ENCODE results near the gene PHC2. TPM values are rescaled to one million over a fixed set of nuclear protein-coding genes. Genes with fewer than 3 reads are reported as not detected.

PHC2 gene
- total RNA-seq, 2 experiments from 2014 or later = 37.7 to 39.5 TPM

DNA sequence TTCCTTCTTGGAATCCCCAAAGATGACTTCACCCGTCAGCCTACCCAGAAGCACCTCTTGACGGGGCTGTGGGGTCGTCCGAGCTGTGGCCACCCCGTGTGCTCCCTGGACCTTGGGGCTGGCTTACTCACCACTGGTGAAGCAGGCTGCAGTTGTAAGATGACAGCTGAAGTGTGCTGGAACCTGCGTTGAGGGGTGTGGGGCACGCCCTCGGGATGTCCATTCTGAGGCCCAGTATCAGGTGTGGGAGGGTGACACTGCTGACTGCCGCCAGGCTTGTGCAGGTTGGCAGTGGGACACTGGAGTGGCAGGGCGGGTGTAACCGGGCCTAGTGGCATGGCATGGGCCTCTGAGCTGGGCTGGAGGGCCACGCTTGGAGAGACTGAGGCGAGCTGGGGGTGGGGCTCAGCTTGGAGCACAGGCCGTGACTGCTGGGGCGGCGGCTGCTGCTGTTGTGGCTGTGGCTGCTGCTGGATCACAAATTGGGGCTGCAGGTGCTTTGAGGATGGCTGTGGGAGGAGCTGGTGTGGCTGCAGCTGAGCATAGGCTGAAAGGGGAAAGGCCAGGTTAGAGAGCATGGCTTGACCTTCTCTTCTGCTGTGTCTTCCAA lies 76.1 kb downstream of the PHC2 start:
- Mint-ChIP-seq H3K27me3 (no peaks in the 10 kb centered on the region), H3K4me3 (no peak overlapping the region), H3K9me3 (no peaks in the 10 kb centered on the region), H3K27ac (no peak overlapping the region), H3K4me1 (ENCODE audit: low read depth) (peaks cover 9% of the 10 kb centered on the region), H3K36me3 (ENCODE audit: low read depth) (no peaks in the 10 kb centered on the region)
- Histone ChIP-seq H3K27me3 (ENCODE audit: control insufficient read depth in 1 of 2, insufficient read depth in 2 of 2, low read length in 2 of 2) (no peaks in the 10 kb centered on the region), H3K9me3 (ENCODE audit: control insufficient read depth in 1 of 2, insufficient read depth in 1 of 2, low read length in 2 of 2) (no peaks in the 10 kb centered on the region), H3K36me3 (ENCODE audit: insufficient read depth, low read length) (no peaks in the 10 kb centered on the region), H3K4me1 (ENCODE audit: insufficient read depth, low read length) (peaks cover 7% of the 10 kb centered on the region), H3K27ac (ENCODE audit: low read depth in 1 of 2, low read length in 2 of 2) (no peak overlapping the region), H3K4me3 (ENCODE audit: low read length) (no peak overlapping the region)
- POLR2A ChIA-PET = no interaction called here
- ATAC-seq (ENCODE audit: poor library complexity) = no peak
- CTCF ChIA-PET = no interaction called here
- no peak for TF ChIP-seq CTCF (IDR thresholded peaks at IDR 0.05)
- intact Hi-C loops (cut with DNase I, micrococcal nuclease) = loop anchor here in 1 of 2 experiments (5.0 kb wide), 3 partner anchors 117 to 538 kb away; partner anchors contain the start of genes AZIN2, S100PBP, YARS1 and ZSCAN20
- DNase-seq = no peak

GRCh38 chr1:33353531-33353930 lies 77.4 kb downstream of the PHC2 start:
- ChIA-PET CTCF (no interaction called here), POLR2A (no interaction called here)
- Histone ChIP-seq H3K27me3 (ENCODE audit: control insufficient read depth in 1 of 2, insufficient read depth in 2 of 2, low read length in 2 of 2) (no peaks in the 10 kb centered on the region), H3K27ac (ENCODE audit: low read depth in 1 of 2, low read length in 2 of 2) (no peak overlapping the region), H3K4me1 (ENCODE audit: insufficient read depth, low read length) (peaks cover 10% of the 10 kb centered on the region), H3K9me3 (ENCODE audit: control insufficient read depth in 1 of 2, insufficient read depth in 1 of 2, low read length in 2 of 2) (no peaks in the 10 kb centered on the region), H3K4me3 (ENCODE audit: low read length) (no peak overlapping the region), H3K36me3 (ENCODE audit: insufficient read depth, low read length) (no peaks in the 10 kb centered on the region)
- H3K4me1 Mint-ChIP-seq (ENCODE audit: low read depth) = peaks cover 15% of the 10 kb centered on the region
- no peaks in the 10 kb centered on the region for H3K9me3 Mint-ChIP-seq
- intact Hi-C loops (cut with DNase I, micrococcal nuclease) = loop anchor here in 1 of 2 experiments (5.0 kb wide), 3 partner anchors 119 to 536 kb away; partner anchors contain the start of genes AZIN2, S100PBP, YARS1 and ZSCAN20
- no peaks in the 10 kb centered on the region for H3K27me3 Mint-ChIP-seq
- no peak overlapping the region for H3K4me3 Mint-ChIP-seq
- TF ChIP-seq CTCF (IDR thresholded peaks at IDR 0.05) = no peak
- DNase-seq (no peak), ATAC-seq (ENCODE audit: poor library complexity) (no peak)
- H3K27ac Mint-ChIP-seq = no peak overlapping the region
- peaks cover 7% of the 10 kb centered on the region for H3K36me3 Mint-ChIP-seq (ENCODE audit: low read depth)

DNA sequence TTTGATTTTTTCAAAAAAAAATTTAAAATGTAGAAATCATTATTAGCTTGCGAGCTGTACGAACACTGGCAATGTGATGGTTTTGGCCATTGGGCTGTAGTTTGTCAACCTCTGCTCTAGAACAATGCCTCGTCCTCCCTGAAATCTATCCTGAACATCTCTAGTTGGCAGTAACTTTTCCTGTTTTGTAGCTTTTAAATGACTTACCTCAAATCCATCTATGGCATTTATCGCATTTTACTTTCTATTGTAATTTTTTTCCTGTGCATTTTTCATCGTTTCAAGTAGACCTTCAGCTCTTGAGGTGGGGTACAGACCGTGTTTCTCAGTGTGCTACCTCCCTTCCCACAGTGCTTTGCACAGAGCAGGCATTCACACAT lies 79.6 kb downstream of the PHC2 start:
- intact Hi-C loops (cut with DNase I, micrococcal nuclease) = loop anchor here in 1 of 2 experiments (2.0 to 5.0 kb wide), 4 partner anchors 121 to 534 kb away; partner anchors contain the start of genes AZIN2, S100PBP, YARS1 and ZSCAN20
- POLR2A ChIA-PET = interaction anchor here (2.3 to 4.1 kb wide), 2 partner anchors 55 to 224 kb away, joined by 10 to 11 read pairs; no protein-coding TSS in a partner anchor
- Mint-ChIP-seq H3K9me3 (no peaks in the 10 kb centered on the region), H3K36me3 (ENCODE audit: low read depth) (peaks cover 18% of the 10 kb centered on the region), H3K27me3 (no peaks in the 10 kb centered on the region), H3K4me3 (peak overlapping the region; percentile 75), H3K27ac (peak overlapping the region; percentile 84), H3K4me1 (ENCODE audit: low read depth) (peaks cover 36% of the 10 kb centered on the region)
- DNase-seq (no peak), ATAC-seq (ENCODE audit: poor library complexity) (no peak)
- H3K9me3 ChIP-seq (ENCODE audit: control insufficient read depth in 1 of 2, insufficient read depth in 1 of 2, low read length in 2 of 2) = no peaks in the 10 kb centered on the region
- no peaks in the 10 kb centered on the region for H3K27me3 ChIP-seq (ENCODE audit: control insufficient read depth in 1 of 2, insufficient read depth in 2 of 2, low read length in 2 of 2)
- CTCF ChIA-PET = no interaction called here
- H3K4me1 ChIP-seq (ENCODE audit: insufficient read depth, low read length) = peaks cover 30% of the 10 kb centered on the region
- TF ChIP-seq CTCF (IDR thresholded peaks at IDR 0.05) = no peak
- H3K27ac ChIP-seq (ENCODE audit: low read depth in 1 of 2, low read length in 2 of 2) = no peak overlapping the region
- no peaks in the 10 kb centered on the region for H3K36me3 ChIP-seq (ENCODE audit: insufficient read depth, low read length)
- H3K4me3 ChIP-seq (ENCODE audit: low read length) = no peak overlapping the region

Data from CD4-positive, alpha-beta T cell (primary cell).